ENCODE data around the gene POU2AF3.

POU2AF3 gene

GRCh38 chr11:111329306-111330204, 31.2 kb downstream of the POU2AF3 start:
- peak; percentile 62 for DNase-seq (ENCODE audit: low spot score)

GRCh38 chr11:111330234-111330893, 32.0 kb downstream of the POU2AF3 start:
- no peak for DNase-seq (ENCODE audit: low spot score)

DNA sequence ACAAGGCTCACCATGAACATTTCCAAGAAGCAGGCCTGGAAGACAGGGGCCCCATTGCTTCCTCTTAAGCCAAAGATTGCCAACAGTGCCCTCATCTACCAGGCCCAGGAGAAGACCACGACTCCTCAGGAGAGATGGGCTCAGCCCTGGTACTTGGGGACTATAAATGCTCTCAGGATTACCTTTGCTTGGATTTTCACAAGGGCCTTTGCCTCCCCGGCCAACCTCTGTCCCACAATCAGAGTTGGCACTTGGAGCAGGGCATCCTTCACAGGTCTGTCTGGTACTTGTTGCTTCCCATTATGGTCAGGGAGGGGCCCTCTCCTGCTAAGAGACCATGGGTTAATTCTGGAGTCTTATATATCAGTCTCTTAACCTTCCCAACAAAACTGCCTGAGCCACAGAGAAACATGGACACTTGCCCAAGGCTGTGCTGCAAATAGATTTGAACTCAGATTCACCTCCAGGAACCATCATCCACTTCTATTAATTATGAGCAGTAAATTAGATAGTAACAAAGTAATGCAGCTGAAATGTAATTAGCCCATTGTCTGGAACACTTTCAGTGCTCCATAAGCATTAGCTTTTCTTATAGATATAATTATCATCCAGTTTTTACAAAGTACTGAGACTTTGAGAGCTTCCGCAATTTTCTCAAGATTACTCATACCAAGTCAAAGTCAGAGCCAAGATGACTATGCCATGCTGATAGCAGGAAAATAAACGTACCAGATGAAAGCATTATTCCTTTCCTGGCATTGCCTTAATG, 33.5 kb downstream of the POU2AF3 start:
- DNase-seq (ENCODE audit: low spot score), result no peak

GRCh38 chr11:111334532-111335502, 36.5 kb downstream of the POU2AF3 start:
- DNase-seq (ENCODE audit: low spot score), result no peak

DNA sequence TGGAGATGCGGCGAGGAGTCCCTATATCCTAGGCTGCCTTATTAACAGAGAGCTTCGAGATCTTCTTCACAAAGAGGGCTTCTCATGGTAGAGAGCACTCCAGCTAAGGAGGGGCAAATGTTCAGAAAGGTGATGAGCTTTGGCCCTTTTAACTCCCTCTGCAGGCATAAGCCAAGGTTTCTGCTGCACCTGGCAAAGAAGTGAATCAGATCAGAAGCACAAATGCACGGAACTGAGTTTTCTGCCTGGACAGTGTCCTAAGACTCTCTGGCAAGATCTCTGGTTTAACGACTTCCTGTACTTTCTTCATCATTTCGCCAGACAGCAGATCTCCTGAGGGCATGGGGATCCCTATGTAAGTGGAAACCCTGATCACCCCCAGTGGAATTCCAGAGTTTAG, 37.2 kb downstream of the POU2AF3 start:
- no peak for DNase-seq (ENCODE audit: low spot score)

DNA sequence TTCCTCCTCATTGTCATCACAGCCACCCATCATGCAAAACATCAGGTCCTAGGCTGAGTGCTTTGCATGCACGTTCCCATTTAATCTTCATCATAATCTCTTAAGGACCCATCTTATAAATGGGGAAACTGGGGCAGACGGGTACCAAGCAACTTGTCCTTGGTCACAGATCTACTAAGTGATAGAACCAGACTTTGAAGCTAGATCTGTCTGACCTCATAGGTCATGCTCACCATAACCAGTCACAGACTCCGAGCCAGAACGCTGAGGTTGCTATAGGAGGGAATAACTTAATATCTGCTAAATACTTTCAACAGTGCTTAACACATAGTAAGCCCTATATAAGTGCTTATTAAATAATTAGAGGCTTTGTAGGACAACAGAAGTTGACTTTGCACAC, 37.7 kb downstream of the POU2AF3 start:
- DNase-seq (ENCODE audit: low spot score), result no peak

- DNase-seq (ENCODE audit: low spot score), result no peak
Observed at GRCh38 chr11:111336582-111337256, 38.4 kb downstream of the POU2AF3 start.

DNA sequence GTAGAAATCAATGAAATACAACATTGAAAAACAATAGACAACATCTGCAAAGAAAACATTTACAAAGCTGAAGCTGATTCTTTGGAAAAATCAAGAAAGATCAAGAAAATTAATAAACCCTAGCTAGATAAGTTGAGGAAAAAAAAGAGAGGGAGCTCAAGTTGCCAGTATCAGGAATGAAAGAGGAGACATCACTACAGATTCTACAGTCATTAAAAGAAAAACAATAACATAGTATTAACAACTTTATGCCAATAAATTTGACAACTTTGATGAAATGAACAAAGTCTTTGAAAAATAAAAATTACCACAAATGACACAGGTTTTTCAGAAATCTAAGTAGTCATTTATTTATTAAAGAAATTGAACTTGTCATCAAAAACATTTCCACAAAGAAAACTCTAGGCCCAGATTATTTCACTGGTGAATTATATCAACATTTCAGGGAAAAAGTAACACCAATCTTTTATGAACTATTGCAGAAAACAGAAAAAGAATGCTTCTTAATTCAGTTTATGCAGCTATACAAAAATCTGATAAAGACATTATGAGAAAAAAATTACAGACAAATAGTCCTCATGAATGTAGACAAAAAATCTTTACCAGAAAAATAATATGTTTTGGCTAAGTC, 41.5 kb downstream of the POU2AF3 start:
- no peak for DNase-seq (ENCODE audit: low spot score)

DNA sequence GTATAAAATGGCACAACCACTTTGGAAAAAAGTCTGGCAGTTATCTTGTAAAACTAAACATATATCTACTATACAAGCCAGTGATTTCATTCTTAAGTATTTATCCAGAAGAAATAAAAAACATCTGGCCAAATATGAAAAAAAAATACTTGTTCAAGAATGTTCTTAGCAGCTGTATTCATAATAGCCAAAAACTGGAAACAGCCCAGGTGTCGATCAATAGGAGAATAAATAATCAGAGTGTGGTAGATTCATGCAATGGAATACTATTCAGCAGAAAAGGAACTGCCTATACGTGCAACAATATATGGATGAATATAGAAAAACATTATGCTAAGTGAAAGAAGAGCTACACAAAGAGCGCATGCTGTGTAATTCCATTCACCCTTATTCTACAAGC, 44.0 kb downstream of the POU2AF3 start:
- no peak for DNase-seq (ENCODE audit: low spot score)

GRCh38 chr11:111344032-111344431, 45.7 kb downstream of the POU2AF3 start:
- no peak for DNase-seq (ENCODE audit: low spot score)

- no peak for DNase-seq (ENCODE audit: low spot score)
Observed at GRCh38 chr11:111347002-111347722, 48.8 kb downstream of the POU2AF3 start.

DNA sequence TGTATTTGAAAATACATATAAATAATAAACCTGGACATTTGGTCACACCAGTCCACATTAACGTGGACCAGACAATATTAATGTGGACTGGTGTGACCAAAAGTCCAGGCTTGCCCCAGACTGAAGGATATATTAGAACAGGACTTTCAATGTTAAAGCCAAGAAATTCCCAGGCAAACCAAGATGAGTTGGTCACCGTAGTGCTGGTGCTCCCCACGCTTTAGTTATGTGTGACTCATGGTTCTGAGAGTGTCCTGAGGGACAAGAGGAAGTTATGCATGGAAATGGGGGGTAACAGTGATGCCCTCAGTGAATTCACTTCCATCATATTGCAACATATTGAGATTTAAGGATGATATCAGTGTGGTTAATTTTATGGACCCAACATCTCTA, 49.4 kb downstream of the POU2AF3 start:
- no peak for DNase-seq (ENCODE audit: low spot score)

- DNase-seq (ENCODE audit: low spot score), result no peak
Observed at GRCh38 chr11:111348147-111348546, 49.8 kb downstream of the POU2AF3 start.

DNA sequence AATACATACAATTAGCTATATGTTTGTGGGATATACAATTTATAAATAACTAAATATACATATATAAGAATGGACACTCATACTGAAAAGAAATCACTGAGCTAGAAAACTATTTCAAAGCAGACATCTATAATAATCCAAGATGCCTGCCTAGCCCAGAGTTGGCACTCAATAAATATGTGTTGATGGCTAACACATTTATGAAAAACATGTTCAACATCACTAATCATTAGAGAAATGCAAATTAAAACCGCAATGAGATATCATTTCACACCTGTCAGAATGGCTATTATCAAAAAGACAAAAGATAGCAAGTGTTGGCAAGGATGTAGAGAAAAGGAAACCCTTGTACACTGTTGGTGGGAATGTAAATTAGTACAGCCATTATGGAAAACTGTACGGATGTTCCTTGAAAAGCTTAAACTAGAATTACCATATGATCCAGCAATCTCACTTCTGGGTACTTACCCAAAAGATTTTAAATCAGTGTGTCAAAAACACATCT, 50.9 kb downstream of the POU2AF3 start:
- DNase-seq (ENCODE audit: low spot score), result no peak

- no peak for DNase-seq (ENCODE audit: low spot score)
Observed at GRCh38 chr11:111350811-111351210, 52.5 kb downstream of the POU2AF3 start.

DNA sequence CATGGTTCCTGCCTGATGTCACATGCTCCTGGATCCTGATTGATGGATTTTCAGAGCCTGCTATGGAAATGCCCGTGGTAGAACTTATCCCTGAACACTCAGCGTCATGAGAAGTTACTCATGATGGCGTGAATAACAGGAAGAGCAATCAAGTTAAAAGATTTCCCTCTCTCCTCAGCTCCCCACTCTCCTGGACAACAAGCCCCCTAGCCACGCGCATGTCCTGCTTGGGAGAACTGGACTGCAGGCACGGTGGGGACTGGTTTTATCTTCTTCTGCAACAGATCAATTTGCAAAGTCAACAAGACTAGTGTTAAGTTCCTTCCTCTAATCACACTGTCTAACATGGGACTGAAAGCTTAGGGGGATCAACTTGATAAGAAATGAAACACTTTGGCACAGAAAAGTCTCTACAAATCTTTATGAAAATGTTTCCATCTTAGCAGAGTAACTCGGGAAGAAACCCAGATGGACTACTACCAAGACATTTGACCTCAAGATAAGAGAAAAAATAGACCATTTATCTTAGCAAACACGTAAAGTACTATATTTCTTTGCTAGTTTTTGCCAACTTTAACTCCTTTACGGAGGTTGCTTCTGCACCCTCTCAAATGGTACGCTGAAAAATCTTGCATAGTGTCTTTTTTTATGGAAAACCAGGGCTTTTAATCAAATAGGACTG, 53.2 kb downstream of the POU2AF3 start:
- no peak for DNase-seq (ENCODE audit: low spot score)

GRCh38 chr11:111352231-111352746, 53.9 kb downstream of the POU2AF3 start:
- no peak for DNase-seq (ENCODE audit: low spot score)

DNA sequence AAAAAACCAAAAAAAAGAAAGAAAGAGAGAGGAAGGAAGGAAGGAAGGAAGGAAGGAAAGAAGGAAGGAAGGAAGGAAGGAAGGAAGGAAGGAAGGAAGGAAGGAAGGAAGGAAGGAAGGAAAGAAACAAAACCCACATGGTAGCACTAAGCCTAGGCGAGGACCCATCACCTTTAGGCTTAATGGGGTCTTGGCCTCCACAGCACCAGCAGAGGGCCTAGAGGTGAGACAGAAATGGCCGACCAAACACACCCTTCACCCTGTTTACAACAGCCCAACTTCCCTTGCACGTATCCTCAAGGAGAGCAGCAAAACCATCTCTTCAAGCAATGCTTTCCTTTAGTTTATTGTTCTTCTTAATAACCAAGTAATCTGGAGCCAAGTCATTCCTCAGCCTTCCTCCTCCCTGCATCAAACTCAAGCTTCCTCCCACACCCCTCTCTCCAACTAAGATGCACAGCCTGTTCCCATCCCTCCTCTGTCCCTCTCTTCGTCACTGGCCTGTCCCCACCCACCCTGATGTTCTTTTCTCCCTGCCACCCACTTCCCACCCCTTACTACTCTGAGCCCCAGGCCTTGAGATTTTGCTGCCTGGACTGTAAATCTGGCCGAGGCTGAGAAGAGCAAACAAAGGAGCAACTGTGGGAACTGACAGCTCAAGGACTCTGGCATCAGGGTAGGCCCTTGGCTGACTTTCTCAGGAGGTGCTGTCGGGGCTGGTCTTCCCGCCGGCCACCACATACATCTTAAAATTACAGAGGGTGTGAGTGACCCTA, 54.8 kb downstream of the POU2AF3 start:
- DNase-seq (ENCODE audit: low spot score), result no peak
